ELF-1 (cell line): ENCODE data around the gene CAPZA1.

Experiments
- DNase-seq: peaks from one replicate; pipeline ENCODE4 v3.0.0-alpha.2; 2016; ENCODE audit warnings: low read depth, low spot score

Gene CAPZA1

DNA sequence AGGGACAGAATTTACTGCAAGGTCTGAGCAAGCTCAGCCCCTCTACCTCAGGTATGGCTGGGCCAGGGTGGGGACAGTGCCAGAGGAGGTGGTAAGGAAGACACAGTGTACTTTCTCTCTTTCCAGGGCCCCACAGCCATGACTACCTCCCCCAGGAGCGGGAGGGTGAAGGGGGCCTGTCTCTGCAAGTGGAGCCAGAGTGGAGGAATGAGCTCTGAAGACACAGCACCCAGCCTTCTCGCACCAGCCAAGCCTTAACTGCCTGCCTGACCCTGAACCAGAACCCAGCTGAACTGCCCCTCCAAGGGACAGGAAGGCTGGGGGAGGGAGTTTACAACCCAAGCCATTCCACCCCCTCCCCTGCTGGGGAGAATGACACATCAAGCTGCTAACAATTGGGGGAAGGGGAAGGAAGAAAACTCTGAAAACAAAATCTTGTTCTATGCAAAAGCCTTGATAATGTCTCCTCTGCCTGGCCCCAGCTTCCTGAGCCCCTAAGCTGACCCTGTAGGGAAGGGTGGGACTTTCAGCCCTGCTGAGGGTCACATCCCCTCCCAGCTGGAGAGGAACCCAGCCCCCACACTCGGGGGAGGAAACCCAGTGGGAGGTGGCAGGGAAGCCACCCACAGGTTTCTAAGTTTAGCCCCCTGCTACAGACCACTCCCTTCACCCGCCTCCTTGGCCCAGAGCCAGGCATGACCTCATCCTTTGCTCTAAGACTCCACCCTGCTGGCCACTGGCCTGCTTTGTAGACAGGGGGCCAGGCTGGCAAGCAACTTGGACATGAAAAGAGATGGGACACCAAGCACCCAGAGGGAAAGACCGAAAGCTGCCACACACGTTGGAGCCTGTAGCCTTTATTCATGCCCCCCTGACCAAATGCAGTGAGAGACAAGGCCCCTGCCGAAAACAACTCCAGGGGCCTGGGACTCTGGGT, 80.9 kb downstream of the CAPZA1 start:
- DNase-seq, result peak; percentile 93

DNA sequence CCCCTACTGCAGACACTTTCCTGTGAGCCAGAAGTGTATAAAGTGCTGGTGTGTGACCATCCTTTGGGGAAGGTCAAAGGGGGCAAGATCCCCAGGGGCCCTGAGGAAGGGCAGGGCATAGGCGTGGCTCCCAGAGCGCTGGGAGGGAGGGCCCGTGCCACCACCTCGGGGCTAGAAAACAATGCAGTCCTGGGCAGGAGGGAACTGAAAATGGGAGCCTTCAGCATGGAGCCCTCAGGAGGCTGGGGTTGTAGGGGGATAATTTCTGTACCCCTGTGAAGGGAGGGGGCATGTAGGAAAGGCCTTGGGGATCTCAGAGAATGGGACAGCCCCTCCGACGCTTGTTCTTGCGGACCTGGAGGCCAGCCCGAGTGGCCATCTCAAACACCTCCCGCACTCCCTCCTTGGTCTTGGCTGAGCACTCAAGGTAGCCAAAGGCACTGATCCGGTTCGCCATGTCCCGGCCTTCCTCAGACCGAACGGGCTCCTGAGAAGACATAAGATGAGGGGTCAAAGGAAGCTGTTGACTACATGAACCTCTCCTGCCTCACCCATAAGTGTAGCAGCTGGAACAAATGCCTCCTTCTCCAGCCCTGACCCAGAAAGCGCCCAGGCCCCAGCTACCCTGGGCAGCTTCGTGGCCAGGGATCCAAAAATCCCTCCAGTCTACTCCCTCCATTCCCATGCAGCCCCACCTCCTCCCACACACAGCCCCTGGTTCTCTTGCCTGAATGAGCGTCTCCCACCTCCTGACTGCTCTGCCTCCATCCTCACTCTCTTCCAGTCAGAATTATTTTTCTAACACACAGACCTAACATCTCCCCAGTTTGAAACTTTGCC, 81.8 kb downstream of the CAPZA1 start:
- no peak for DNase-seq

DNA sequence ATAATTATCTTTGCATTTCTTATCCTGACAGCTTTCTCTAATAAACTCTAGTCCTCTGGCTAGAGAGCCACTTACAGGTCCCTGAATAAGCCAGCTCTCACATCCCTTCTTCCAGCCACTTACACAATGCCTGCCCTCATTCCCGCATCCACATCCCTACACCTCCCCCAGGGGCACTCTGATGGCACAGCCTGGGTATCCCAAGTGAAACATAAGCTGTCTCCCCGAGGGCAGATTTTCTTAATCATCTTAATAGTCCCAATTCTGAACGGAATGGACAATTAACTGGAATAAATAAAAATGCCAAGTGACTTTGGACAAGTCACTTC, 82.4 kb downstream of the CAPZA1 start:
- DNase-seq, result no peak

DNA sequence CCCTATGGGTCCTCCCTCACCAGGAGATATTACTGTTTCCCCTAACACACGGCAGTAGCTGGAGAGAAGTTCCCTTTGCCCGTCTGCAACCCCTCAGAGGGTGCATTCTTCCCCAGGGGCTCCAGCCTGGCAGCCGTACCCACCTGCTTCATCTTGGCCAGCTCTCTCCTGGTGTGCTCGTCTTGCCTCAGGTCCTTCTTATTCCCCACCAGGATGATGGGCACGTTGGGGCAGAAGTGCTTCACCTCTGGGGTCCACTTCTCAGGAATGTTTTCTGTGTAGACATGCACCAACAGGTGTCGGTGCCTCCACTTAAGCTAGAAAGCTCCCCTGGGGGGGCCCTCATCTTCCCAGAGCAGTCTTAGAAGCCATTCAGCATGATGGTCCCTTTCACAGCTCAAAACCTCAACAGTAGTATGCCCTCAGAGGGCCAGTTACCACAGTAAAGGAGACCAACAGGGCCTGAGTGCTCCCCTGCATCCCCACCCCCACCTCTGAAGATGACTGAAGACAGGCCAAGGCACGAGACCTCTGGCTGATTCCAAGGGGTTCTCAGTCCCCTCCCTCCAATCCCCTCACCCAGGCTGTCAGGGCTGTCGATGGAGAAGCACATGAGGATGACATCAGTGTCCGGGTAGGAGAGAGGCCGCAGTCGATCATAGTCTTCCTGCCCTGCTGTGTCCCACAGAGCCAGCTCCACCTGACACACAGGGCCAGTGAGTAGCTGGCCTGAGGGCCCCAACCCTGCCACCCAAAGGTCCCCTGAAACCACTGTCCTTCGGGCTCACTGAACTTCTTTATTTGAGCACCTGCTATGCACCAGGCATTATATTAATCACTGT, 83.0 kb downstream of the CAPZA1 start:
- no peak for DNase-seq

DNA sequence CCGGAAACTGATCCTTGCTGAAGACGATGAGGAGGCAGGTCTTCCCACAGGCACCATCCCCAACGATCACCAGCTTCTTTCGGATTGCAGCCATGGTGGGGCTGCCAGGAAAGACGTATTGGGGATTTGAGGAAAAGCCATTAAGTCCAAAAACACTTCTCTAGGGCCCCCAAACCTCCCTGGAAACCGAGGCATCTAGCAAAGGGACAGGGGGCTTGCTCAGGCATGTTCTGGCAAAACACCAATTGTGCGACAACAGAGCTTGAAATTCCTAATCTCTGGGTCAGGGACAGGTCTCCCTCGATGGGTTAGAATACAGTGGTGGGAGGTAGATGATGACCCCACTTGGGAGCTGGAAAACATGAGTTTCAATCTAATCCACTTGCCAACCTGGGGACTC, 84.1 kb downstream of the CAPZA1 start:
- no peak for DNase-seq

DNA sequence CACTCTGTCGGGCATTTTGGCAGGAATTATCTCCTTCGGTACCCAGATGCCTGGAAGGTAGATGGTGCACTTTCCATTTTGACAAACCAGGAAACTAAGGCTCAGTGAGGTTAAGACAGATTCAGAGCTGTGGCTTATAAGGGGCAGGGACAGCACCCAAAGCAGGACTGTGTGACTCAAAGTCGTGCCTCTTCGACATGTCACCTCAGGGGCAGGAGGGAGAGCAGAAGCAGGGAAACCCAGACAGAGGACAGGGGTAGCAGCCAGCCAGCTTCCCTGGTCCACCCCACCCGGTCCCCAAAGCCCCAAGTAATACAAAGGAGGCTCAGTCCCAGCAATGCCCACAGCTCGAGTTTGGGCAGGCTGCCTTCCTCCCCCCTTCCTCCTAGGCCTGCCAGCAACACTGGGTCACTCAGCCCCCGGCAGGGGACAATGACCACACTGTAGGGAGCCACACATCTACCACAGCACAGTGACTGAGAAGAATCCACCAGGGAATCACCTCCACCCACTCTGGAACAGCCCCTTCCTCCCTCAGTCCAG, 84.8 kb downstream of the CAPZA1 start:
- DNase-seq, result no peak

DNA sequence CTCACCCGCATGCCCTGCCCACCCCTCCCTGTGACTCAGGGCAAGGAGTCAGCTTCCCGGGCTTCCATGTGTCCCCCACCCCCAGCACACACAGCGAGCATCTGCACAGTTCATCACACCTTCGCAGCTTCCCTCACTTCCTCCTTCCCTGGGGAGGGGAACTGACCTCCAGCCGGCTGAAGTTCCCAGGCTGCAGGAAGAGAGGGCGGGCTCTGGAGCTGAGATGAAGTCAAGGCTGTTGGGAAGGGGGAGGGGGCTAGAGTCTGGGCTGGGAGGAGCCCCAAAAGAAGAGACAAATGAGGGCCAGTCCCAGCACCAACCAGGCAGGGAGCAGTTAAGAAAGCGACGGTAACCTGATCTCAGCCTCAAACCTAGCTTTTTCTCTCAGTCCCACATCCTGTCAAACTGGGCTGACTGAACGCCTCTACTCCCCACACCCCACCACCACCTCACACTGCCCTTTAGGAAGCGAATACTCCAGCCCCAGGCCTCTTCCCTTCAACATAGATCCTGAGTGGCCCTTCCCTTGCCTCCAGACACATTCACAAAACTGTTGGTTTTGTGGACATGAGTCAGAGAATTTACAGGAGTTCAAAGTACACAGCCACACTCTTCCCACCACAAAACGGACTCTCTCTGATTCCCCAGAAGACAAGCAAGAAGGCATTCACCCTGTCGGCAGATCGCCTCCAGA, 85.4 kb downstream of the CAPZA1 start:
- peak; percentile 98 for DNase-seq

DNA sequence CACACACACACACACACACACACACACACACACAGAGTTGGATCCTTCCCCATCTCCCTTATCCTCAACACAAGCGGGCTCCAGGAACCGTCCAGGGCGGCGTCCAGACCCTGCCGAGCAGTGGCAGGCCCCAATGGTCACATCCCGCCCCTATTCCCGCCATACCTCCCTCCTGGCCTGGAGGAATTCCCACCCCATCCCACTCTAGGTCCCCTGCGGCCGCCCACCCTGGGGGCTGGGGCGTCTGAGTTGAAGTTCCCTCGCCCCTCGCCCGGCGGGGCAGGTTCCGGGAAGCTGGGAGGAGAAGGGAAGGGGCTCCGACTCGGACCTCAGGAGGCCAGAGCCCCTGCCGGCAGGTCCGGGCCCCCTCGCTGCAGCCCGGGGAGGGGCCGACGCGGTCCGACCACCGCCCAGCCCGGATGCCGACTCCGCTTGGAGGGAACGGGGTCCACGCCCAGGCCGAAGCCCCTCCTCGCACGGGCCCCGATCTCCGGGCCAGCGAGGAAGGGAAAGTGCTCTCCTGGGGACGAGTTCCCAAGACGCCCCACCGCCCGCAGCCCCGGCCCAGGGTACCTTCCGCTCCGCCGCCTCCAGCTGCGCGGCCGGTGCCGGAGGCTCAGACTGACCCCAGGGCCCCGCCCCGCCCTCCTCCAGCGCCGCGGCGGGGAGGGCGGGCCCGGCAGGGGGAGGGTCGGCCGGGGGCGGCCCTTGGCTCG, 87.0 kb downstream of the CAPZA1 start, which contains the start of gene RHOC:
RHOC (minus strand) TSS at position 623 of the 716 bp plus-strand sequence. CDS start 3,328 bp downstream, outside the sequence.
- DNase-seq, result peak; percentile 67

DNA sequence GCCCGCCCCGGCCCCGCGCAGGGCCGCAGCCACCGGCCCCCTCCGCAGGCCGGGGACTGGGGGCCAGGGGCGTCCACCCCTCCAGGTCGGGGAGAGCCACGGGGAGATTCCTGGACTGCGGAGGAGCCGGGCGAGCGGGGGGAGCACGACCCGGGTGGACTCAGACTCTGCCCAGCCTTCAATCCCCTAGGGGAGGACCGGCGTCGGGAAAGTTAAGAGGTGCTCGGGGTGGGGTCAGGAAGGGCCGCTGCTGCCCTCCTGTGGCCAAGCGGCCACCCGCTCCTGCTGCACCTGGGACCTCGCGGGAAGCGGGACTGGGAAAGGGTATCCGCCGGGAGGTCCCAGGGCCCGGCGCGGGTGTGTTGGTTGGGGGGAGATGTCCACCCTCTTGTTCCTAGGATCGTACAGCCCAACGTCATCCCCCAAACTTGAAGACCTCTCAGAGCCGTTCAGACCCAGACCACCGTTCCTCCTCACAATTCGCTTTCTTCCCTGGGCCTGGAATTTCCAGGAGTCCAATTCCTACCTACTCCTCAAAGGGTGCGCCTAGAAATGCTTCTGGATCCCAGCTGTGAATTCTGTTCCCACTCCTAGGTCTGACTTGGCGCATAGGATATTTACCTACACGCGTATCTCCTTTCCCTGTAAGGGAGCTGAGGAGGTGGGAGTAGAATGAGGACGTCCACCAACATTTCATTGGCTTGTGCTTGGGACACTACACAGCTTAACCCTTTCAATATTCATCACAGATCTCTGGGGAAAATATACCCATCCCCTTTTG, 87.8 kb downstream of the CAPZA1 start:
- DNase-seq, result peak; percentile 97

DNA sequence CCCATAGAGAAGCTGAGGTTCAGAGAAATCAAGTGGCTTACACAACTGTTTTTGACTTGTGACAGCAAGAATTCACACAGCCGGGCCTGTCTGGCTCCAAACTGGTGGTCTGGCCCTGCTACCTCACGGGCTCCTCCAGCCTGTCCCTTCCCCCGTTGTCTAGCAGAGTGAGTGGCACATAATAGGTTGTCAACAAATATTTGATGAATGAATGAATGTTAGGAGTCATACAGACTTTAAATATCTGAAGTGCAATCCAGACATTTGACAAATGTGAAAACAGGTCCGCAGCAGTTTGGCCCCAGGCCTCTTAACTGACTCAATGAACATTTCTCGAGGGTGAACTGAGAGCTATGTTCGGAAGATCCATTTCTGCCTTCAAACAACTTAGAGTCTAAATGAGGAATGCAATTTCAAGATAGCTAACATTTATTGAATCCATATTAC, 88.4 kb downstream of the CAPZA1 start:
- DNase-seq, result no peak

DNA sequence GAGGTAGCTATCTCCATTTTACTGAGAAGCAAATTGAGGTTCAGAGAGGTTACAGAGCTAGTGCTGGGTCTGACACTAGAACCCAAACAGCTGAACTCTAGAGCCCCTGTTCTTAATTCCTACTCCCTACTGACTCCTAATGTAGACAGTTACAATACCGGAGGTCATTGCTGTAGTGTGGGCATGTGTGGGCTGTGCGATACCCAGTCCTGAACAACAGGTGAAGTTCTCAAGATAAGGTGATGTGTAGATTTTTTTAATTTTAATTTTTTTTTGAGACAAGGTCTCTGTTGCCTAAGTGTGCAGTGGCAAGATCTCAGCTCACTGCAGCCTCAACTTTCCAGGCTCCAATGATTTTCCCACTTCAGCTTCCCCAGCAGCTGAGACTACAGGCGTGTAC, 88.9 kb downstream of the CAPZA1 start:
- no peak for DNase-seq

DNA sequence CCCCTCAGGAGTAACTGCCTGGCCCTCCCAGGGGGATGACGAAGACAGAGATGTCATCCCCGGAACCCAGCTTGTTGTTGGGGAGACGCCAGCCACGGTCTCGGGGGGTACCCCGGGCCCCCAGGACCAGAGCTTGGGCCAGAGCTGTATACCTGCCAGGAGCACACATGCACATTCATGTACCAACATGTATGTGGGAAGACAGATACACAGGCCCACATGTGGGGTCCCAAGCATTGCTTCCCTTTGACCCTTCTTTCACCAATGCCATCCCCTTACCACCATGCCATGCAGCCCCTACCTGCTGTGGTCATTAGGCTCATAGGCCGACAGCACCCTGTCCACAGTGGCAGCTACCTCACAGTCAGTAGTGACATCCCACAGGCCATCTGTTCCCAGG, 90.5 kb downstream of the CAPZA1 start:
- no peak for DNase-seq

DNA sequence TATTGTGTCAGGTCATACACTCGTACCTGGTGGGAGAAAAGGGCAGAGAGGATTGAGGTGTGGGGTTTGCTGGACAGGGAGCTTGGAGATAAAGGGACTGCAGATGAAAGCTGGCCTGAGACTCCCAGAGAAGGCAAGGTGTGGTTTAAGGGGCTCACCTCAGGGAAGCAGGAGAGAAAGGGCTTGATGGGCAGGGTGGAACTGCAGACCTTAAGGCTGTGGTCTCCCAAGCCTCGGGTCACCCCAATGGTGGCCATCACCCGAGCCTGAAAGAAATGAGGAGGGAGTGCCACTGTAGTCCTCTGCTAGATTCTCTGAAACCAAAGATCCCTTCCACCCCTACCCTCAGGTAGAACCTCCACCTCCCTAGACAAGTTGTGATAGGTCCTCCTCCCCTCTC, 91.0 kb downstream of the CAPZA1 start:
- DNase-seq, result no peak

DNA sequence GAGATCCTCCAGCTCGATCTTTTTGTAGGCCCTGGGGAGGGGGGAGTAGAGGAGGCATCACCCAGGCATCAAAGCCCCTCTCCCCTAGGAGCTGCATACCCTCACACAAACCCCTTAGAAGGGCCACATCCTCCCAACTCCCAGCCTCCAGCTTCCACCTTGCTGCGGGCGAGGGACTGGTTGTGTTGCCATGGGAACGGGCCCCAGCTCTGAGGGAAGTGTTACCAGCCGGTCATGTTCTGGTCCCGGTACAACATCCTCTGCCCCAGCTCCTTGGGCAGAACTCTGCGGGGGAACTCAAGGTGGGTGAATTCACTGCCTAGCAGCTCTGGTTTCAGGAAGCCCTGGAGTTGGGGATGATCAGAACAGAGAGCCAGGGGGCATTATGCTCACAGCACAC, 91.4 kb downstream of the CAPZA1 start:
- no peak for DNase-seq

DNA sequence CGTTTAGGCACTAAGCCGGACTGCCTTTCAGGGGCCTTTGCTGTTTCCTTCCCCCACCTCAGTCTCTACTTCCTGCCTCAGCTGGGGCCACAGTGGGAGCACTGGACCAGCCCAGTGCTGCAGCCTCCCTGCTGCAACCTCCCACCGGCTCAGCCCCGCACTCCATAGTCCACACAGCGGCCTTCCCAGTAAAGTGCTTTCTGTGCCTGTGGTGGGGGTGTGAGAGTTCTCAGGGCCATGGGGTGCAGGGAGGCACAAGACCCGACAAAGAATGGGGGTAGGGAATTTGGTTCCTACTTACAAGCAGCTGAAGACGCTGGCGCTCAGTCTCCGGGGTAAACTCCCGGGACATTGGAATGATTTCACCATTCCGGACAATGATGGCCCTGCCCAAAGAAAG, 92.0 kb downstream of the CAPZA1 start:
- no peak for DNase-seq

DNA sequence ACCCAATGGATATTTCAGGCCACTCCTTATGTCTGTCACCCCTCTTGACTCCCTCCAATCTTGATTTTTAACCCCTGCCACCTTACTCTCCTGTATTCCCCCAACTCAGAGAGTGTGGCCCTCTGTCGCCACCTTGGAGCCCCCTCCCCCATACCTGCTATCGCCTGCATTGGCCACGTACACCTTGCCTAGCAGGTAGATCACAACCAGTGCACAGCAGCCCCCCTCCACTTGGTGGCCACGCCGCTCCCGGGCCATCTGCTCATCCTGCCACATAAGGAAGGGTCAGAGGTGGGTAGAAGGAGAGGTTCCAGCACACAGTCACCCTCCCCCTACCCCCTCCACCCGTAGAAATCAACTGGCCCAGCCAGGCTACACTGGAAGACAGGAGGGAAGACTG, 92.6 kb downstream of the CAPZA1 start:
- DNase-seq, result no peak

DNA sequence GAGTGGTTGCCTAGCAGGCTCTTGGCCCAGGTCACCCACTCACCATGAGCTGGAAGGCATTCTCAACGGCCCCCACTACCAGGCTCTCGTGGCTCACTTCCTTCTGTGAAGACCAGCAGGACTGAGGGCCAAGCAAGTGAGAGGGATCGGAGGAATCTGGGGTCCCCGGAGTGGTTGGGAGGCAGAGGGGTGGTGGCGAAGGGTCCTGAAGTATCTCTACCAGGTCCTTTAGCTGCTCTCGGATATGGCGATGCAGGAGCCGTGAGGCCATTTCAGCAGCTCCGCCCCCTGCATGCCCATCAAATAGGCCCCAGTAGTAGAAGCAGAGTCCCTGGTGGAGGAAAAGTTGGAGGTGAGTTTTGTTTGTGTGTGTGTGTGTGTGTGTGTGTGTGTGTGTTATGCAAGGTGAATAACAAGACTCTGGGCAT, 93.1 kb downstream of the CAPZA1 start:
- DNase-seq, result no peak

DNA sequence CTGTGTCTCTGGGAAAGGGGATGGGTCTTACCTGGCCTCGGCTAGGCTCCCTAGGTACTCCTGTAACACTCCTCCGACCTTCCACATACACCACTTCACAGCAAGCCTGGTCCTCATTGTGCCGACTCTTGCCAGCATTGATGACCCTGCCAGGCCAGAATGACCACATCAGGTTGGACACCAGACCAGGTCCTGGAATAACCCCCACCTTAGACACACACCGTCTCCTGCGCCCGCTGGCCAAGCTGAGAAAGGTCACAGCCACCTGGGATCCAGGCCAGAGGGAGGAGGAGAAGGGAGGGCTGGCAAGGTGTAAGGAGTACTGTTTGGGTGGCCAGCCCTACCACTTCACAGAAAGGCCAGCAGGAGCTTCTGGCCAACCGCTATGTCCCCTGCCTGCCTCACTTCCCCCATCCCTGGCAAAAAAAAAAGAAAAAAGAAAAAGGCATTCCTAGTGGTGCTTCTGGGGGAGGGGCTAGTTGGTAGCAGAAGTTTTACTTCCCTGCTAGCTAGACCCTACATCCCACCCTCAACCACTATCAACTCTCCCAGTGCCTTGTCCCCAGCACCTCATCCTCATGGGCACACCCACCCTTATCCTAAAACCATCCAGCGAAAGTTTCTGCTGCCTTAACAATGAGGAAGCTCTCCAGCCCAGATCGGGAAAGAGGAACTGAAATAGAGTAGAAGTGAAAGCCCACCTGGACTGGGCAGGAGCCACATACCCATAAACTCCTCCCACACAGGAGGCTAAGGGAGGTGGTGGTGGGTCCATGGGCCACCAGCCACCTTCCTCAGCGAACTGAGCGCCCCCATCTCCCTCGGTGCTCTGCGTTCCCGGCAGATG, 94.1 kb downstream of the CAPZA1 start:
- peak; percentile 66 for DNase-seq
